HepG2 (cell line): ENCODE results near the gene ABCC1. TPM values are rescaled to one million over a fixed set of nuclear protein-coding genes. Genes with fewer than 3 reads are reported as not detected.
A peak's percentile ranks its signal among the peaks of the same experiment; 100 is the strongest.

Experiments
- CHCHD3 ChIP-seq: sonication (generic); formaldehyde crosslinking; IDR thresholded peaks from 2 replicates; pipeline ENCODE4 v1.8.0; 2022; ENCODE audit warnings: mild to moderate bottlenecking, missing genetic modification reagents, moderate library complexity
- CSRNP2 ChIP-seq: sonication (generic); formaldehyde crosslinking; conservative IDR thresholded peaks from 2 replicates; pipeline ENCODE4 v1.8.0; 2022; ENCODE audit warnings: low read depth, missing genetic modification reagents
- ESRRA ChIP-seq: sonication (generic); formaldehyde crosslinking; IDR thresholded peaks from 2 replicates; pipeline ENCODE4 v1.5.1; 2020; ENCODE audit warnings: mild to moderate bottlenecking, low read depth, missing genetic modification reagents
- FLYWCH1 ChIP-seq: sonication (generic); formaldehyde crosslinking; IDR thresholded peaks from 2 replicates; pipeline ENCODE4 v1.8.1; 2023; ENCODE audit warnings: mild to moderate bottlenecking, missing genetic modification reagents
- GMEB1 ChIP-seq: sonication (generic); formaldehyde crosslinking; IDR thresholded peaks from 2 replicates; pipeline ENCODE4 v1.5.1; 2020; ENCODE audit warnings: missing genetic modification reagents, mild to moderate bottlenecking, borderline replicate concordance
- ISL2 ChIP-seq: sonication (generic); formaldehyde crosslinking; IDR thresholded peaks from 2 replicates; pipeline ENCODE4 v1.5.0; 2020; ENCODE audit warnings: missing genetic modification reagents
- KLF6 ChIP-seq: IDR thresholded peaks from 2 replicates; pipeline ENCODE4 v1.8.0; 2016; ENCODE audit warnings: missing biosample characterization, missing genetic modification reagents
- NR3C1 ChIP-seq: sonication (generic); formaldehyde crosslinking; IDR thresholded peaks from 2 replicates; pipeline ENCODE4 v1.4.0; 2020; ENCODE audit warnings: missing genetic modification reagents
- PHF20 ChIP-seq: sonication (generic); formaldehyde crosslinking; IDR thresholded peaks from 2 replicates; pipeline ENCODE4 v1.5.0; 2020; ENCODE audit warnings: mild to moderate bottlenecking, missing genetic modification reagents
- PHF21A ChIP-seq: sonication (generic); formaldehyde crosslinking; IDR thresholded peaks from 2 replicates; pipeline ENCODE4 v1.5.0; 2020; ENCODE audit warnings: mild to moderate bottlenecking, missing genetic modification reagents
- POLR2AphosphoS5 ChIP-seq: IDR thresholded peaks from 2 replicates; pipeline ENCODE4 v1.6.1; 2012; ENCODE audit warnings: low read depth, low read length
- REXO4 ChIP-seq: sonication (generic); formaldehyde crosslinking; IDR thresholded peaks from 2 replicates; pipeline ENCODE4 v1.8.0; 2022; ENCODE audit warnings: missing genetic modification reagents, mild to moderate bottlenecking, borderline replicate concordance
- RFXANK ChIP-seq: IDR thresholded peaks from 2 replicates; pipeline ENCODE4 v1.6.1; 2016
- SP140L ChIP-seq: sonication (generic); formaldehyde crosslinking; IDR thresholded peaks from 2 replicates; pipeline ENCODE4 v1.4.0; 2020; ENCODE audit warnings: missing genetic modification reagents, borderline replicate concordance
- TAF15 ChIP-seq: fragments of 200-400 bp; formaldehyde crosslinking; IDR thresholded peaks from one replicate; pipeline ENCODE4 v1.6.1; 2018; ENCODE audit warnings: mild to moderate bottlenecking, low read depth, low read length; ENCODE audit not compliant: poor library complexity, severe bottlenecking
- UBTF ChIP-seq: sonication (generic); formaldehyde crosslinking; IDR thresholded peaks from 2 replicates; pipeline ENCODE4 v1.4.0; 2020; ENCODE audit warnings: mild to moderate bottlenecking, missing genetic modification reagents
- ZBTB25 ChIP-seq: IDR thresholded peaks from 2 replicates; pipeline ENCODE4 v1.6.1; 2018; ENCODE audit warnings: missing genetic modification reagents
- ZFP1 ChIP-seq: IDR thresholded peaks from 2 replicates; pipeline ENCODE4 v1.6.1; 2016
- ZNF30 ChIP-seq: sonication (generic); formaldehyde crosslinking; IDR thresholded peaks from 2 replicates; pipeline ENCODE4 v1.5.0; 2020; ENCODE audit warnings: mild to moderate bottlenecking, missing genetic modification reagents
- ZNF879 ChIP-seq: sonication (generic); formaldehyde crosslinking; IDR thresholded peaks from 2 replicates; pipeline ENCODE4 v1.8.1; 2023; ENCODE audit warnings: missing genetic modification reagents
- polyA plus RNA-seq, 8 experiments: library from polyadenylated mRNA; depleted of rRNA in 3 of 8; stranded (reverse) in 7 of 8; unstranded in 1 of 8; fragments of >200 nt; fragmentation: Illumina TruSeq in 4 of 8; extraction: Trizol in 4 of 8; gene quantifications; 2 replicates each; pipeline versions ENCODE4 v1.2.1 to v1.2.3, GENCODE V29; 2011 to 2016; ENCODE audit warnings: low read depth in 4 of 8, missing spikeins in 1 of 8, mixed read lengths in 1 of 8; ENCODE audit not compliant: insufficient read depth in 1 of 8
- total RNA-seq, 5 experiments: library from RNA; depleted of rRNA; stranded (reverse); fragments of >200 nt; fragmentation: Illumina TruSeq; extraction: Trizol; gene quantifications; 2 replicates each; pipeline ENCODE4 v1.2.3, GENCODE V29; 2016; ENCODE audit warnings: low read depth in 1 of 5

ABCC1 gene
- total and polyA plus RNA-seq, 2 of the 13 experiments (the other 11 are each of a cell fraction or from before 2014, with no cell fraction given) = 13.0 to 30.6 TPM

- TF ChIP-seq PHF21A (CRISPR knock-in tag) = no peak
- no peak for TF ChIP-seq SP140L (CRISPR knock-in tag)
- no peak for TF ChIP-seq PHF20 (CRISPR knock-in tag)
- no peak for TF ChIP-seq ESRRA
- TF ChIP-seq POLR2AphosphoS5 = no peak
- 0 out of 2 replicates have a peak, but pooled peaks have one; percentile 26 for TF ChIP-seq REXO4
- TF ChIP-seq CSRNP2 (CRISPR knock-in tag) = no peak
- TF ChIP-seq KLF6 = no peak
- no peak for TF ChIP-seq ZBTB25 (CRISPR knock-in tag)
- no peak for TF ChIP-seq ZNF879 (CRISPR knock-in tag)
- no peak for TF ChIP-seq CHCHD3 (CRISPR knock-in tag)
- TF ChIP-seq FLYWCH1 = 0 out of 2 replicates have a peak, but pooled peaks have one; percentile 25
- TF ChIP-seq RFXANK (CRISPR knock-in tag) = no peak
- TF ChIP-seq GMEB1 (CRISPR knock-in tag) = no peak
- TF ChIP-seq NR3C1 (CRISPR knock-in tag) = no peak
- TF ChIP-seq TAF15 = no peak
- no peak for TF ChIP-seq UBTF (CRISPR knock-in tag)
- TF ChIP-seq ISL2 (CRISPR knock-in tag) = no peak
- no peak for TF ChIP-seq ZNF30
- no peak for TF ChIP-seq ZFP1 (CRISPR knock-in tag)
Observed at GRCh38 chr16:16112450-16113053, 163.1 kb downstream of the ABCC1 start (continued).
